Measurements from ENCODE around the gene ZNF853.

ZNF853 gene

DNA sequence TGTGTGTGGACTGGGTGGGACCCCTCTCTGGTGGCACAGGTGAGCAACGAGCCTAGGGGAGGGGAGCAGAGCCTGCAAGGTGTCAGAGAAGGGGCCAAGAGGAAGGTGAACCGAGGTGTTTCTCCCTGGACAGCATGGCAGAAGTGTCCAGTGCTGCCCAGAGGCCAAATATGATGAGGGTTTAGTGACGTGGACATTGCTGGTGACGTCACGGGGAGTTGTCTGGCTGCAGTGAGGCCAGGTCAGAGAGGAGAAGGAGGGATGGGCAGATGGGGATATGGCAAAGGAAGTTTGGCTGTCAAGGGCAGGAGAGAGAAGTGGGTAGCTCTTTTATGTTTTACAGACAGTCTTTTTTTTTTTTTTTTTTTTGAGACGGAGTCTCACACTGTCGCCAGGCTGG lies 2.6 kb upstream of the ZNF853 start:
- Histone ChIP-seq H3K79me2 (ENCODE audit: insufficient read depth, low read length) (no peaks in the 10 kb centered on the region), H3K4me1 (ENCODE audit: insufficient read depth, low read length) (peaks cover 11% of the 10 kb centered on the region), H3K27me3 (ENCODE audit: insufficient read depth, low read length, poor library complexity) (peaks cover 21% of the 10 kb centered on the region), H2AFZ (ENCODE audit: low read depth, low read length) (no peak overlapping the region), H4K20me1 (ENCODE audit: insufficient read depth, low read length) (peaks cover 7% of the 10 kb centered on the region; the same call in 1 of the 2 replicates), H3K9ac (ENCODE audit: low read depth, low read length) (no peak overlapping the region), H3K4me2 (ENCODE audit: insufficient read depth, low read length) (no peak overlapping the region), H3K36me3 (ENCODE audit: insufficient read depth, low read length) (peaks cover 7% of the 10 kb centered on the region), H3K4me3 (ENCODE audit: low read depth in 1 of 2, low read length in 2 of 2) (no peak overlapping the region), H3K9me3 (ENCODE audit: insufficient read depth, low read length, severe bottlenecking) (no peaks in the 10 kb centered on the region), H3K27ac (ENCODE audit: low read length) (no peak overlapping the region)
- DNase-seq: no peak
- no peak for TF ChIP-seq EZH2 (IDR thresholded peaks at IDR 0.05; ENCODE audit: borderline replicate concordance, low read depth, low read length, severe bottlenecking)
- TF ChIP-seq, protein P1, sequence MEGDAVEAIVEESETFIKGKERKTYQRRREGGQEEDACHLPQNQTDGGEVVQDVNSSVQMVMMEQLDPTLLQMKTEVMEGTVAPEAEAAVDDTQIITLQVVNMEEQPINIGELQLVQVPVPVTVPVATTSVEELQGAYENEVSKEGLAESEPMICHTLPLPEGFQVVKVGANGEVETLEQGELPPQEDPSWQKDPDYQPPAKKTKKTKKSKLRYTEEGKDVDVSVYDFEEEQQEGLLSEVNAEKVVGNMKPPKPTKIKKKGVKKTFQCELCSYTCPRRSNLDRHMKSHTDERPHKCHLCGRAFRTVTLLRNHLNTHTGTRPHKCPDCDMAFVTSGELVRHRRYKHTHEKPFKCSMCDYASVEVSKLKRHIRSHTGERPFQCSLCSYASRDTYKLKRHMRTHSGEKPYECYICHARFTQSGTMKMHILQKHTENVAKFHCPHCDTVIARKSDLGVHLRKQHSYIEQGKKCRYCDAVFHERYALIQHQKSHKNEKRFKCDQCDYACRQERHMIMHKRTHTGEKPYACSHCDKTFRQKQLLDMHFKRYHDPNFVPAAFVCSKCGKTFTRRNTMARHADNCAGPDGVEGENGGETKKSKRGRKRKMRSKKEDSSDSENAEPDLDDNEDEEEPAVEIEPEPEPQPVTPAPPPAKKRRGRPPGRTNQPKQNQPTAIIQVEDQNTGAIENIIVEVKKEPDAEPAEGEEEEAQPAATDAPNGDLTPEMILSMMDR (IDR thresholded peaks at IDR 0.05; ENCODE audit: borderline replicate concordance, extremely low read depth, low read length, poor library complexity, severe bottlenecking): no peak
- no peak for ATAC-seq (ENCODE audit: insufficient read depth, low read depth)

DNA sequence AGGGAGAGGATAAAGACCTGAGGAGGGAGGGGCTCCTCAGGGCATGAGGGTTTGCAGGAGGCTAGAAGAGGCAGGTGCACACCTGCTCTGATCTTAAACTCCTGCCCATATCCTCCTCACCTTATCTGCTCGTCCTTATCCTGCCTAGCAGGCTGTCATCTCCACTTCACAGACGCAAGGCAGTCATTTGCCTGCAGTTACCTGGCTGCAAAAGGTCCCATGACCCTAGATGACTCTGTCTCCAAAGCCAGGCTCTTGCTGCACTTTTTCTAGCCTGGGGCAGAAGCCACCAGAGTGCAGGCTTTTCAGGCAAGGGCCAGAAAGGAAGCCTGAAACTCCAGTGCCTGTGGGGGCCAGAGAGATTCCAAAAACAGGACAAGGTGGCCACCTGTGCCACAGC lies 1.7 kb upstream of the ZNF853 start:
- no peaks in the 10 kb centered on the region; the same call in 1 of the 2 replicates for H3K36me3 ChIP-seq (ENCODE audit: insufficient read depth, low read length)
- no peak for DNase-seq
- H3K27me3 ChIP-seq (ENCODE audit: insufficient read depth, low read length, poor library complexity): peaks cover 21% of the 10 kb centered on the region
- no peak for ATAC-seq (ENCODE audit: insufficient read depth, low read depth)
- peaks cover 4% of the 10 kb centered on the region; the same call in 1 of the 2 replicates for H4K20me1 ChIP-seq (ENCODE audit: insufficient read depth, low read length)
- no peaks in the 10 kb centered on the region for H3K9me3 ChIP-seq (ENCODE audit: insufficient read depth, low read length, severe bottlenecking)
- H3K9ac ChIP-seq (ENCODE audit: low read depth, low read length): no peak overlapping the region
- no peak overlapping the region for H3K4me2 ChIP-seq (ENCODE audit: insufficient read depth, low read length)
- TF ChIP-seq, protein P1 (IDR thresholded peaks at IDR 0.05; ENCODE audit: borderline replicate concordance, extremely low read depth, low read length, poor library complexity, severe bottlenecking): no peak
- TF ChIP-seq EZH2 (IDR thresholded peaks at IDR 0.05; ENCODE audit: borderline replicate concordance, low read depth, low read length, severe bottlenecking): no peak
- no peak overlapping the region for H2AFZ ChIP-seq (ENCODE audit: low read depth, low read length)
- no peaks in the 10 kb centered on the region for H3K79me2 ChIP-seq (ENCODE audit: insufficient read depth, low read length)
- H3K4me1 ChIP-seq (ENCODE audit: insufficient read depth, low read length): peaks cover 11% of the 10 kb centered on the region
- H3K4me3 ChIP-seq (ENCODE audit: low read depth in 1 of 2, low read length in 2 of 2): no peak overlapping the region
- no peak overlapping the region for H3K27ac ChIP-seq (ENCODE audit: low read length)

DNA sequence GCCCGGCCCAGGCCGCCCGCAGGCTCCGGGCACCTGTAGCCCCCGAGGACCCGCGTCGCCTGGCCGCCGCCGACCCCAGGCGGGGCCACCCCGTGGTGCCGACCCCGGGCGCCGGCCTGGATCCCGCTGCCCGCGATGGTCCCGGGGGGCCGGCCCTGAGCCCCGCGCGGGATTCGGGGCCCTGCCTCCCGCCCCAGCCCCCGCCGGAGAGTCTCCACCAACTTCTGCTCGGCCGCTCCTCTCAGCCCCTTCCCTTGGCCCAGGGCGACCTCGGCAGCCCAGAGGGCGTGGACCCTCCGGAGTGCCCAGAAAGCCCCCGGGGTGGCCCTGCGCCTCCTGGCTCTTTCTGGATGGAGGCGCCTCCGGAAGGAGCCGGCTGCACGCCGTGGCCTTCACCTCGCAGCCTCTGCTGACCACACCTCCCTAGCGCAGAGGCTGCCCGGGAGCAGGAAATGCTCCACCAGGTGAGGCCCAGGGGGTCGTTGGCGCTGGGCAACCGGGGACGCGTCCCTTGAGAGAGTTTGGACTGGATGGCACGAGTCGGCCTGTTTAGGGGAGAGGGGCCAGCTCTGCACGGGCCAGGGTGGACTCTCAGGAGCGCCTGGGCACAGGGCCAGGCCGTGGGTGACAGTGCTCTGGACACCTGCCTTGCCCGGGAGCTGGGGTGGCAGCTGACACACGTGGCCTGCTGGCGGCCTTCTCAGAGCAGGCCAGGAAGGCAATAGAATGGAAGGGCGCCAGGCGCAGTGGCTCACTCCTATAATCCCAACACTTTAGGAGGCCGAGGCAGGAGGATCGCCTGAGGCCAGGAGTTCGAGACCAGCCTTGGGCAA lies 529 bp downstream of the ZNF853 start:
- Histone ChIP-seq H3K27ac (ENCODE audit: low read length) (no peak overlapping the region), H3K4me3 (ENCODE audit: low read depth in 1 of 2, low read length in 2 of 2) (peak overlapping the region in 1 of 2 experiments; percentile 32; a peak in 1 of 4 replicates), H3K27me3 (ENCODE audit: insufficient read depth, low read length, poor library complexity) (peaks cover 21% of the 10 kb centered on the region), H3K4me1 (ENCODE audit: insufficient read depth, low read length) (peaks cover 11% of the 10 kb centered on the region), H3K36me3 (ENCODE audit: insufficient read depth, low read length) (no peaks in the 10 kb centered on the region), H4K20me1 (ENCODE audit: insufficient read depth, low read length) (peaks cover 4% of the 10 kb centered on the region; the same call in 1 of the 2 replicates), H3K79me2 (ENCODE audit: insufficient read depth, low read length) (no peaks in the 10 kb centered on the region), H2AFZ (ENCODE audit: low read depth, low read length) (no peak overlapping the region), H3K4me2 (ENCODE audit: insufficient read depth, low read length) (peak overlapping the region; percentile 46), H3K9me3 (ENCODE audit: insufficient read depth, low read length, severe bottlenecking) (no peaks in the 10 kb centered on the region), H3K9ac (ENCODE audit: low read depth, low read length) (peak overlapping the region; percentile 40; the same call in 1 of the 2 replicates)
- DNase-seq (no peak), ATAC-seq (ENCODE audit: insufficient read depth, low read depth) (no peak)
- TF ChIP-seq, protein P1 (IDR thresholded peaks at IDR 0.05; ENCODE audit: borderline replicate concordance, extremely low read depth, low read length, poor library complexity, severe bottlenecking): no peak
- TF ChIP-seq EZH2 (IDR thresholded peaks at IDR 0.05; ENCODE audit: borderline replicate concordance, low read depth, low read length, severe bottlenecking): no peak

Data from DND-41 (cell line).